ENCODE data around the gene PDE6A. TPM values are rescaled to one million over a fixed set of nuclear protein-coding genes. Genes with fewer than 3 reads are reported as not detected.

Gene PDE6A
- total and polyA plus RNA-seq, 4 donors: 0.13 TPM; not detected in 3

DNA sequence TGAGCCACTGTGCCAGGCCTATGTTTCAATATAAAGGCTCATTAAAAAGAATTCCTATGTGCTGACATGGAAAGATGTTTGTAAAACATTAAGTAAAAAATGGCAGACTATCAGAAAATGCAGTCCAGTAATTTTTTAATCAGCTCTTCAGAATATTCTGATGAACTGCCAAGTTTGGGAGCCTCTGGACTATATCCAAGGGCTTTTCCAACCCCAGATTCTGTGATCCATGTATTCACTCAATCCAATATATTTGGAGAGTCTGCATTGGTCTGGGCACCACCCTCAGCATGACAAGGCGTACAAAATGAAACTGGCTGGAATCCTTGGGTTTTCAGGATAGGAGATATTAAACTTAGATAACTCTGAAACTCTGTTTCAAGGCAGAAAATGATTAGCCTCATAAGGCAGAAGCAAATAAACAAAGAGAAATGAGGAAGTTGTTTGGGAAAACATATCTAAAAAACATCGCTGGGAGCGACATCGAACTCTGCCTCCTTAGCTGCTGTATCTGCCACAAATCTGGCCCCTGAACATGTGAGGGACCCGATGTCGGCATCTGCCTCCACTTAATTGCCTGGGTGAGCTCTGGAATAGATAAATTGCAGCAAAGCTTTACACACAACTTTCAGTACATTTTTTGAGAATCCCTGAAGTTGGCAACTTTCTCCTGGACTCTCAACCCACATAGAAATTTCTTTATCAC is 14.4 kb downstream of the PDE6A start:
- DNase-seq: no peak
- intact Hi-C loops (cut with DNase I): no loop called here
- ATAC-seq (ENCODE audit: low FRiP score): no peak
- no peaks in the 10 kb centered on the region for H3K9me3 ChIP-seq (ENCODE audit: control insufficient read depth, low read length)
- no peak overlapping the region for H3K27ac ChIP-seq (ENCODE audit: low read depth in 1 of 2, low read length in 2 of 2)
- H3K4me1 ChIP-seq (ENCODE audit: control insufficient read depth in 1 of 2, insufficient read depth in 2 of 2, low read length in 2 of 2): peaks cover 0 to 3% of the 10 kb centered on the region in 2 donors
- H3K36me3 ChIP-seq (ENCODE audit: control insufficient read depth in 1 of 2, insufficient read depth in 2 of 2, low read length in 1 of 2): no peaks in the 10 kb centered on the region
- WGBS, 2 donors: 37 to 55% methylated on average over 6 of the region's 6 CpGs
- H3K27me3 ChIP-seq (ENCODE audit: control insufficient read depth in 1 of 2, insufficient read depth in 2 of 2, low read length in 1 of 2): no peaks in the 10 kb centered on the region
- no peak overlapping the region for H3K4me3 ChIP-seq (ENCODE audit: low read length in 2 of 2)

DNA sequence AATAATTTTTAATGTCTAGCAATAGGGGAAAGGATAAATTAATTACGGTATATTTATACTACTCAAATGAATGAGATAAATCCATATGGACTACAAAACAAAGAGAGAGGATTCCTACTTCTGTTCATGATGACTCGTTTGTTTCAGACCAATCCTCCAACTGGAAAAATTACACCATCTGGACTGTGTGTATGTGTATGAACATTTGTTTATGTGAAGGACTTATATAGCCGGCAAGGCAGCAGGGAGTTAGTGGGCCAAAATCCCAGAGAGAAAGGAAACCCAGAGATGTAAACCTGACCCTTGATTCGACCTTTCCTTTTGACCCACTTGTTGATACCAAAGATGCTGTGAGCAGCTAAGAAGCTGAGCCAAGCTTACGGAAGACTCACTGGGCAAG is 20.1 kb downstream of the PDE6A start:
- 97 to 99% methylated on average over 5 of the region's 5 CpGs for WGBS, 2 donors
- intact Hi-C loops (cut with DNase I): no loop called here
- Histone ChIP-seq H3K4me1 (ENCODE audit: control insufficient read depth in 1 of 2, insufficient read depth in 2 of 2, low read length in 2 of 2) (peaks cover 1 to 3% of the 10 kb centered on the region in 2 donors), H3K27ac (ENCODE audit: low read depth in 1 of 2, low read length in 2 of 2) (no peak overlapping the region), H3K4me3 (ENCODE audit: low read length in 2 of 2) (no peak overlapping the region), H3K27me3 (ENCODE audit: control insufficient read depth in 1 of 2, insufficient read depth in 2 of 2, low read length in 1 of 2) (no peaks in the 10 kb centered on the region), H3K9me3 (ENCODE audit: control insufficient read depth, low read length) (no peaks in the 10 kb centered on the region), H3K36me3 (ENCODE audit: control insufficient read depth in 1 of 2, insufficient read depth in 2 of 2, low read length in 1 of 2) (no peaks in the 10 kb centered on the region)
- ATAC-seq (ENCODE audit: low FRiP score) (no peak), DNase-seq (no peak)

DNA sequence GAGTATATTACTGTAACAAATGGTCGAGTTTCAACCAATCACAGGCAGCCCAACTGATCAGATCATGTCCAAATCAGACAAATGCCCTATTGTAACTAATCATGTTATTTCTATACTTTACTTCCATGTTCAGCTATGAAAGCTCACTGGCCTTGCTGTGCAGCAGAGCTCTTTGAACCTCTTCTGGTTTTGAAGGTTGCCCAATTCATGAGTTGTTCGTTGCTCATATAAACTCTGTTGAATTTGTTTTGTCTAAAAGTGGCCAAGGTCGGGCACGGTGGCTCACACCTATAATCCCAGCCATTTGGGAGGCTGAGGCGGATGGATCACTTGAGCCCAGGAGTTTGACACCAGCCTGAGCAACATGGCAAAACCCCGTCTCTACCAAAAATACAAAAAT is 21.6 kb downstream of the PDE6A start:
- no peaks in the 10 kb centered on the region for H3K36me3 ChIP-seq (ENCODE audit: control insufficient read depth in 1 of 2, insufficient read depth in 2 of 2, low read length in 1 of 2)
- H3K27me3 ChIP-seq (ENCODE audit: control insufficient read depth in 1 of 2, insufficient read depth in 2 of 2, low read length in 1 of 2): no peaks in the 10 kb centered on the region
- no peak overlapping the region for H3K27ac ChIP-seq (ENCODE audit: low read depth in 1 of 2, low read length in 2 of 2)
- ATAC-seq (ENCODE audit: low FRiP score) (no peak), DNase-seq (no peak)
- intact Hi-C loops (cut with DNase I): no loop called here
- whole genome bisulfite sequencing, 2 donors: 96% methylated on average over 6 of the region's 6 CpGs
- no peaks in the 10 kb centered on the region for H3K9me3 ChIP-seq (ENCODE audit: control insufficient read depth, low read length)
- no peak overlapping the region for H3K4me3 ChIP-seq (ENCODE audit: low read length in 2 of 2)
- H3K4me1 ChIP-seq (ENCODE audit: control insufficient read depth in 1 of 2, insufficient read depth in 2 of 2, low read length in 2 of 2): peaks cover 3% of the 10 kb centered on the region in 2 donors

DNA sequence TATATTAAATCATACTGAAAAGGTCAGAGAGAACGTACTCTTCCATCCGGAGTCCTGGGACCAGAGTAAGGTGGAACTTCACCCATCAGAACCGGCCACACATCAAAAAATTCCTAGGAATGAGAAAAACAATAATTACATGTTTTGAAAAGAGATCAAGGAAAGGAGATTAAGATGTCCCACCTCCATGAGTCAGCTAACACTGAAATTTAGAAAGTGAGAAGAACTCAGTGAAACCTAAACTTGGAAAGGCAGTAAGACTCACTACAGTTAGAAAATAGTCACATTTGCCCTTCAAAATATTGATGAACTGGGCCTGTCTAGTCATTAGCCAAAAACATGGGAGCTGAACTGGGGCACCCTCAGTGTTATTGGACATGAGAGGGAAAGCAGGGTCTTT is 23.0 kb downstream of the PDE6A start:
- H3K4me3 ChIP-seq (ENCODE audit: low read length in 2 of 2): no peak overlapping the region
- no peaks in the 10 kb centered on the region for H3K27me3 ChIP-seq (ENCODE audit: control insufficient read depth in 1 of 2, insufficient read depth in 2 of 2, low read length in 1 of 2)
- H3K4me1 ChIP-seq (ENCODE audit: control insufficient read depth in 1 of 2, insufficient read depth in 2 of 2, low read length in 2 of 2): peaks cover 5 to 7% of the 10 kb centered on the region in 2 donors
- no peaks in the 10 kb centered on the region for H3K36me3 ChIP-seq (ENCODE audit: control insufficient read depth in 1 of 2, insufficient read depth in 2 of 2, low read length in 1 of 2)
- intact Hi-C loops (cut with DNase I): no loop called here
- 86 to 92% methylated on average over 3 of the region's 3 CpGs for WGBS, 2 donors
- H3K27ac ChIP-seq (ENCODE audit: low read depth in 1 of 2, low read length in 2 of 2): no peak overlapping the region
- DNase-seq (no peak), ATAC-seq (ENCODE audit: low FRiP score) (no peak)
- no peaks in the 10 kb centered on the region for H3K9me3 ChIP-seq (ENCODE audit: control insufficient read depth, low read length)

DNA sequence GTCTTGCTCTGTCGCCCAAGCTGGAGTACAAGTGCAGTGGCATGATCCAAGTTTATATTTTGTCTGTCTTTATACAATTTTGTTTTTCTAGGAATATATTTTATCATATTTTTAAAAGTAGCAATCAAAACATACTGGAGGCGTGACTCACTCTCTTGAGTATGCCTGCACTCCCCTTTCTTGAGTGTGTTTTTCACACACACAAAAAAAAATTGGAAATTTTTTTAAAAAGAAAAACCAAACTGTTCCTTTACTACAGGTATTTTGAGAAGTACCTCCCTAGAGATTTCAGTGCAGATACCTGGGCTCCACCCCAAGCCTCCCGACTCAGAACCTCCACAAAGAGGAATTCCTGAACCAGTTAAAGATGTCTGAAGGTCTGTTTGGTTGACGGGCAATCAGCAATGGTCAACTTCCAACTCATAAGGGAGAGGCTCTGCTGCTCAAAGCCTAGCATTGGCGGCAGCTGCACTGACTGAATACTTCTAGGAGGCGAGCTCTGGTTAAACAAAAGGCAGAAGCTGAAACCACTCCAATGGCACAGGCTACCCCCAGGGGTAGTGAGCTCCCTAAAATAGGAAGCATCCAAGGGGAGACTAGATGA is 27.4 kb downstream of the PDE6A start:
- peak; percentile 52 for ATAC-seq (ENCODE audit: low FRiP score)
- H3K4me3 ChIP-seq (ENCODE audit: low read length in 2 of 2): no peak overlapping the region
- peak overlapping the region; percentile 51 to 80 for H3K27ac ChIP-seq (ENCODE audit: low read depth in 1 of 2, low read length in 2 of 2)
- no peak for DNase-seq
- intact Hi-C loops (cut with DNase I): loop anchor here (5.0 kb wide), 2 partner anchors 40 to 45 kb away; partner anchors contain the start of gene SLC26A2 (in 1 of the 2)
- peaks cover 7% of the 10 kb centered on the region in 2 donors for H3K4me1 ChIP-seq (ENCODE audit: control insufficient read depth in 1 of 2, insufficient read depth in 2 of 2, low read length in 2 of 2)
- no peaks in the 10 kb centered on the region for H3K36me3 ChIP-seq (ENCODE audit: control insufficient read depth in 1 of 2, insufficient read depth in 2 of 2, low read length in 1 of 2)
- 1 to 7% methylated on average over 6 of the region's 6 CpGs for WGBS, 2 donors
- H3K9me3 ChIP-seq (ENCODE audit: control insufficient read depth, low read length): no peaks in the 10 kb centered on the region
- no peaks in the 10 kb centered on the region for H3K27me3 ChIP-seq (ENCODE audit: control insufficient read depth in 1 of 2, insufficient read depth in 2 of 2, low read length in 1 of 2)

DNA sequence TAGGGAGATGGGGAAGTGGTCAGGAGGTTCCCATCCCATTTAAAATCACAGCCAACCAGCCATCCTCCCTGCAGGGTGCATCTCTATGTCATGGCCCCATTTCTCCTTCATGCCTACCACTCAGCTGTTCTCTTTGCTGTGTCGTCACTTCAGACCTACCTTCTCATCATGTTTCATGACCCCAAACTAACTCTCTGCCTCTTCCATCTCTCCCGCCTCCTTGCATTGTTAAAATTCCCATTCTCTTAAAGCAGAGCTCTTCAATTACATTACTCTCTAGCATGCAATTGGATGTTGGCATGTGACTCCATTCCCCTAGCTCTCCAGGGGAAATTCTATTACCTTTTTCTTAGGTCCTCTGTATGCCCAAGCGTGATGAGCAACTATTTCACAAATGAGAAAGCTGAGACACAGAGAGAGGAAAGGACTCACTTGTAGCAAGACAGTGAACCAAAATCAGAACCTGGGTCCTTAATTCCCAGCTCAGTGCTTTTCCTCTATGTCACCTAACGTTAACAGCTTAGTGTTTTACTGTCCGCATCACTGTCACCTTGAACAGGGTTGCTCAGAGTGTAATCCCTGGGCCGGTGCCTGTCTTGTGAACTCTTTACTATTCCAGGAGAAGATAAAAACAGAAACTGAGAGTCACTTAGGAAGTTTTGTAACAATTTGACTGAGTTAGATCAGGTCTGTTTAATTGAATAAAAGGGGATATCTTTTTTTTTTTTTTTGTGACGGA is 28.1 kb downstream of the PDE6A start:
- Histone ChIP-seq H3K4me3 (ENCODE audit: low read length in 2 of 2) (no peak overlapping the region), H3K9me3 (ENCODE audit: control insufficient read depth, low read length) (no peaks in the 10 kb centered on the region), H3K27me3 (ENCODE audit: control insufficient read depth in 1 of 2, insufficient read depth in 2 of 2, low read length in 1 of 2) (no peaks in the 10 kb centered on the region), H3K36me3 (ENCODE audit: control insufficient read depth in 1 of 2, insufficient read depth in 2 of 2, low read length in 1 of 2) (no peaks in the 10 kb centered on the region), H3K27ac (ENCODE audit: low read depth in 1 of 2, low read length in 2 of 2) (peak overlapping the region; percentile 60 to 75), H3K4me1 (ENCODE audit: control insufficient read depth in 1 of 2, insufficient read depth in 2 of 2, low read length in 2 of 2) (peaks cover 7% of the 10 kb centered on the region in 2 donors)
- intact Hi-C loops (cut with DNase I): loop anchor here (5.0 kb wide), 2 partner anchors 41 to 46 kb away; partner anchors contain the start of gene SLC26A2 (in 1 of the 2)
- no peak for ATAC-seq (ENCODE audit: low FRiP score)
- no peak for DNase-seq
- WGBS, 2 donors: 54 to 55% methylated on average over 7 of the region's 7 CpGs

DNA sequence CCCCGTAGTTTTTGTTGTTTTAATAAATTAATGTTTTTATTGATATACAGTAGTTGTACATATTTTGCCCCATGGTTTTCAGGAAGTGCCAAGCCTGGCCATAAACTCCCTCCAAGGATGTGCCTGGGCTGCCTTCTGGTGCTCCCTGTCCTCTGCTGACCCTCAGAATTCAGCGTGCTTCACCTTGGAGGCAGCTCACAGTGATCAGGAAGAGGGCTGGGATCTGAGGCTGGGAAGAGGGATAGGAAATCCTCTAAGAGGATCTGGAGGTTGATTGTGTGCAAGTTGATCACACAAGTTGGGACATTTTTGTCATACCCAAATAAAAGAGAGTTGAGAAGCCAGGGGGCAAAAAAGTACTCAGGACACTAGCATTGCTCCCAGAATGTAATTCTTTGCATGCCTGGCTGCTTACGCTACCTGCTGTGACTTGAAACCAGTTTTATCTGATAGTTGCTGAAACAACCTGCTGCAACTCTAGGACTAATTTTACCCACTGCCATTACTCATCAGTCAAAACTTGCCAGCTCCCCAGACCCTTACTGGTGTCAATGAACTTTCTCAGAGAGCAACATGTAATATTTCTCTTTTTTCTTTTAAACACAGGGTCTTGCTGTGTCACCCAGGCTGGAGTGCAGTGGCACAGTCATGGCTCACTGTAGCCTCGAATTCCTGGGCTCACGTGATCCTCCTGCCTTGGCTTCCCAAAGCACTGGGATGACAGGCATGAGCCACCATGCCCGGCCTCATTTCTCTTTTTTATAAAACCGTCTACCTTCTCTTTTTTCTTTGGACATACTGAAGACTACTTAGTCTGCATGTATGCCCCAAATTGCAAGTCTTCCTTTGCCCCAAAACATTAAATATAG is 29.0 kb downstream of the PDE6A start:
- no peaks in the 10 kb centered on the region for H3K27me3 ChIP-seq (ENCODE audit: control insufficient read depth in 1 of 2, insufficient read depth in 2 of 2, low read length in 1 of 2)
- H3K4me1 ChIP-seq (ENCODE audit: control insufficient read depth in 1 of 2, insufficient read depth in 2 of 2, low read length in 2 of 2): peaks cover 7% of the 10 kb centered on the region in 2 donors
- H3K4me3 ChIP-seq (ENCODE audit: low read length in 2 of 2): no peak overlapping the region
- H3K36me3 ChIP-seq (ENCODE audit: control insufficient read depth in 1 of 2, insufficient read depth in 2 of 2, low read length in 1 of 2): no peaks in the 10 kb centered on the region
- no peaks in the 10 kb centered on the region for H3K9me3 ChIP-seq (ENCODE audit: control insufficient read depth, low read length)
- intact Hi-C loops (cut with DNase I): loop anchor here (5.0 kb wide), 2 partner anchors 42 to 47 kb away; partner anchors contain the start of gene SLC26A2 (in 1 of the 2)
- 64 to 65% methylated on average over 7 of the region's 7 CpGs for WGBS, 2 donors
- H3K27ac ChIP-seq (ENCODE audit: low read depth in 1 of 2, low read length in 2 of 2): peak overlapping the region in 1 of 2 donors; percentile 67
- DNase-seq: no peak
- ATAC-seq (ENCODE audit: low FRiP score): no peak

Measured in aorta (tissue), 5 donors.